ENCODE measurements around the gene ST3GAL3.

ST3GAL3 gene

DNA sequence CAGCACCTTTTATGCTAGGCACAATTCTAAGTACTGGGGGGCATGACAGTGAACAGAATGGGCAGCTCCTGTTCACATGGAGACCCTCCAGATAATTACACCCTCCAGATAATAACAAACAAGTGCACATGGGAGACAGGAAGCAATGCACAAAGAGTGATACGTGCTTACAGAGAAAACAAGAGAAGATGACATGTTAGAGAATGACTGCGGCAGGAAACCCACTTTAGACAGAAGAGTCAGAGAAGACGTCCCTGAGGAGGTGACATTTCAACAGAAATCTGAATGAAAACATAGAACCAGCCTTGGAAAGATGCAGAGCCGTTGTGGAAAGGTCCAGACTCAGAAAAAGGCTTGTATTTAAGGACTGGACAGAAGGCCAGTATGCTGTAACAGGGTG, 171.5 kb downstream of the ST3GAL3 start:
- no peak for DNase-seq
- H3K27ac ChIP-seq (ENCODE audit: insufficient read depth, low read length, poor library complexity, severe bottlenecking), result no peak overlapping the region

DNA sequence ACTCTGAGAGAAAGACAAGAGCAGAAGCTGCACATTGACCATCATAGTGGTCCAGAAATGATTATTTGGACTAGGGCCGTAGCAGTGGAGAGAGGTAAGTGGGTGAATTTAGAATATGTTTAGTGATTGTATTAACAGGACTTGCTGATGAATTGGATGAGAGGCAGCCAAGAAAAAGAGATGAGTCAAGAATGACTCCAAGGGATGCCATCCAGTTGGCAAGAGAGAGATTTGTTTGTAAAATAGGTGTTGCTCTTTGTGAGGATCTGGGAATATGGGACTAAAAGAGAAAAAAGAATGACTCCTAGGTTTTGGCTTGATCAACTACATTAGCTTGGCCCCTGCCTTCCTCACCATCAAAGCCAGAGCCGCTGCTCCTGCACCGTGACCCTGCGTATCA, 172.1 kb downstream of the ST3GAL3 start:
- Histone ChIP-seq H3K9me3 (ENCODE audit: control insufficient read depth, low read length) (no peaks in the 10 kb centered on the region), H3K27ac (ENCODE audit: insufficient read depth, low read length, poor library complexity, severe bottlenecking) (no peak overlapping the region), H3K27me3 (replicated peaks; ENCODE audit: control insufficient read depth, insufficient read depth, low read length, poor library complexity, severe bottlenecking) (no peaks in the 10 kb centered on the region)

More for the DNA sequence above, 171.5 kb downstream of the ST3GAL3 start:
- Histone ChIP-seq H3K9me3 (ENCODE audit: control insufficient read depth, low read length) (no peaks in the 10 kb centered on the region), H3K4me1 (ENCODE audit: control insufficient read depth, insufficient read depth, low read length, poor library complexity, severe bottlenecking) (no peaks in the 10 kb centered on the region), H3K36me3 (ENCODE audit: control insufficient read depth, insufficient read depth, low read length) (peaks cover 3% of the 10 kb centered on the region), H3K4me3 (ENCODE audit: insufficient read depth, low read depth, low read length, poor library complexity, severe bottlenecking) (no peak overlapping the region), H3K27me3 (replicated peaks; ENCODE audit: control insufficient read depth, insufficient read depth, low read length, poor library complexity, severe bottlenecking) (no peaks in the 10 kb centered on the region)

DNA sequence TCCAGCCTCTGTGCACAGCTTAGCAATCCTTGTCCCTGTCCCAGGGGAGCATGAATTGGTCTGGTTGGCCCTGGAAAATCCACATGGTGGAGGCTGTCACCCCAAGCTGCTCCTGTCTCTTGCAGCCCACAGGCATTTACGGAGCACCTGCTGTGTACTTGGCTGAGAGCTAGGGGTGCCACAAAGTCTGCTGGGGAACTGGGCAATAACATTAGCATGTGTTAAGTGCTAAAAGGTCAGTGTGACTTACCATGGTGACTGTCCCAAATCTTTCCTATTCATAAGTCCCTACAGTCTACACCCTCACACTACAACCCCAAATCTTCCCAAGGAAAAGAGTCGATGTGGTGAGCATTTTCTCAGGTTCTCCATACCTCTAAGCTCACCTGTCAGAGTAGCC, 172.7 kb downstream of the ST3GAL3 start:
- Histone ChIP-seq H3K36me3 (ENCODE audit: control insufficient read depth, insufficient read depth, low read length) (peaks cover 3% of the 10 kb centered on the region), H3K27me3 (replicated peaks; ENCODE audit: control insufficient read depth, insufficient read depth, low read length, poor library complexity, severe bottlenecking) (no peaks in the 10 kb centered on the region), H3K4me3 (ENCODE audit: insufficient read depth, low read depth, low read length, poor library complexity, severe bottlenecking) (no peak overlapping the region), H3K27ac (ENCODE audit: insufficient read depth, low read length, poor library complexity, severe bottlenecking) (no peak overlapping the region), H3K9me3 (ENCODE audit: control insufficient read depth, low read length) (no peaks in the 10 kb centered on the region), H3K4me1 (ENCODE audit: control insufficient read depth, insufficient read depth, low read length, poor library complexity, severe bottlenecking) (no peaks in the 10 kb centered on the region)
- no peak for DNase-seq

More for the DNA sequence above, 172.1 kb downstream of the ST3GAL3 start:
- Histone ChIP-seq H3K4me1 (ENCODE audit: control insufficient read depth, insufficient read depth, low read length, poor library complexity, severe bottlenecking) (no peaks in the 10 kb centered on the region), H3K36me3 (ENCODE audit: control insufficient read depth, insufficient read depth, low read length) (peaks cover 3% of the 10 kb centered on the region), H3K4me3 (ENCODE audit: insufficient read depth, low read depth, low read length, poor library complexity, severe bottlenecking) (no peak overlapping the region)
- DNase-seq, result no peak

DNA sequence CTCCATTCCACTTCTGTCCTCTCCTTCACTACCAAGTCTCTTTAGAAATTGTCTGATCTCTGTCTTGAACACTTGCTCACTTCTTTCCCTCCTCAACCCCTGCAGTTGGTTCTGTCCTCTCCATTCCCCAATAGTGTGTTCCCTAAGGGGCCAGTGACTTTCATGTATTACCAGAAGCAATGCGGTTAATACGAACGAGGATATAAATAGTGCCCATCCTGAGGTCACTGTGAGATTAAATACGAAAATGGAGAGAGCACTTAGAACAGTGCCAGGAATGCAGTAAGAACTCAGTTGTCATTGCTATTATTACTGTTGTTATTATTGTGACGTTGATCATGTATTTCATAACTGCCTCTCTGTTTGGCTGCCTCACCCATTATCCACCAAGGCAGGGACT, 173.3 kb downstream of the ST3GAL3 start:
- H3K27ac ChIP-seq (ENCODE audit: insufficient read depth, low read length, poor library complexity, severe bottlenecking), result no peak overlapping the region
- peaks cover 3% of the 10 kb centered on the region for H3K36me3 ChIP-seq (ENCODE audit: control insufficient read depth, insufficient read depth, low read length)
- no peak for DNase-seq
- H3K9me3 ChIP-seq (ENCODE audit: control insufficient read depth, low read length), result no peaks in the 10 kb centered on the region
- H3K27me3 ChIP-seq (replicated peaks; ENCODE audit: control insufficient read depth, insufficient read depth, low read length, poor library complexity, severe bottlenecking), result no peaks in the 10 kb centered on the region
- no peaks in the 10 kb centered on the region for H3K4me1 ChIP-seq (ENCODE audit: control insufficient read depth, insufficient read depth, low read length, poor library complexity, severe bottlenecking)
- no peak overlapping the region for H3K4me3 ChIP-seq (ENCODE audit: insufficient read depth, low read depth, low read length, poor library complexity, severe bottlenecking)

DNA sequence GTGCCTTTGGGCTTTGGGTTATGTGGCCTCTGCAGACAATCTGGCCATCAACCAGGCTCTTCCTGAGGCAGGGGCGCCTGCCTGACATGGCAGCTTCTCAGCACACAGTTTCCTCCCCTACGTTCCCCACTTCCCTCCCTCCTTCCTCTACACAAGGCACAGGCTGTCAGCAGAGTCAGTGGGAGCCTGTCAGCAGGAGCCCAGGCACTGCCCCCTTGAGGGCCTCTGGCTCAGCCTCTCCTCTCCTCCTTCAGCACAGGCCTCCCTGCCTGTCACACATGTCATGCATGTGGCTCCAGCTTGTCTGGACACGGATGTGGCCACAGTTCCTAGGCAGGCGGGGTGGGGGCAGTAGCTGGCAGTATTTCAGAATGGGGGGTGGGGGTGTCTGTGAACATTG, 174.1 kb downstream of the ST3GAL3 start:
- Histone ChIP-seq H3K27ac (ENCODE audit: insufficient read depth, low read length, poor library complexity, severe bottlenecking) (no peak overlapping the region), H3K36me3 (ENCODE audit: control insufficient read depth, insufficient read depth, low read length) (peaks cover 3% of the 10 kb centered on the region), H3K9me3 (ENCODE audit: control insufficient read depth, low read length) (no peaks in the 10 kb centered on the region), H3K4me1 (ENCODE audit: control insufficient read depth, insufficient read depth, low read length, poor library complexity, severe bottlenecking) (no peaks in the 10 kb centered on the region), H3K4me3 (ENCODE audit: insufficient read depth, low read depth, low read length, poor library complexity, severe bottlenecking) (no peak overlapping the region), H3K27me3 (replicated peaks; ENCODE audit: control insufficient read depth, insufficient read depth, low read length, poor library complexity, severe bottlenecking) (no peaks in the 10 kb centered on the region)
- no peak for DNase-seq

DNA sequence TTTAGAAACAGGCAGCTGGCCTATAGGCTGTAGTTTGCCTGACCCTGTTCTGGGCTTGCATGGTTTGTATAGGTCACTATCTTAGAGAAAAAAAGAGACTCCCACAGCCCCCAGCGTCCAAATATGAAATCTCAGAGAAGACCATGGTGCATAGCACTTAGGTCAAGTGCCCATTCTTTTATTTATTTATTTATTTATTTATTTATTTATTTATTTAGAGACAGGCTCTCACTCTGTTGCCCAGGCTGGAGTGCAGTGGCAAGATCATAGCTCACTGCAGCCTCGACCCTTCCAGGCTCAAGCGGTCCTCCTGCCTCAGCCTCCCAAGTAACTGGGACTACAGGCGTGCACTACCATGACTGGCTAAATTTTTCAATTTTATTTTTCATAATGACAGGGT, 175.4 kb downstream of the ST3GAL3 start:
- Histone ChIP-seq H3K27ac (ENCODE audit: insufficient read depth, low read length, poor library complexity, severe bottlenecking) (no peak overlapping the region), H3K9me3 (ENCODE audit: control insufficient read depth, low read length) (no peaks in the 10 kb centered on the region), H3K4me1 (ENCODE audit: control insufficient read depth, insufficient read depth, low read length, poor library complexity, severe bottlenecking) (no peaks in the 10 kb centered on the region), H3K36me3 (ENCODE audit: control insufficient read depth, insufficient read depth, low read length) (peaks cover 3% of the 10 kb centered on the region), H3K27me3 (replicated peaks; ENCODE audit: control insufficient read depth, insufficient read depth, low read length, poor library complexity, severe bottlenecking) (no peaks in the 10 kb centered on the region), H3K4me3 (ENCODE audit: insufficient read depth, low read depth, low read length, poor library complexity, severe bottlenecking) (no peak overlapping the region)
- no peak for DNase-seq

DNA sequence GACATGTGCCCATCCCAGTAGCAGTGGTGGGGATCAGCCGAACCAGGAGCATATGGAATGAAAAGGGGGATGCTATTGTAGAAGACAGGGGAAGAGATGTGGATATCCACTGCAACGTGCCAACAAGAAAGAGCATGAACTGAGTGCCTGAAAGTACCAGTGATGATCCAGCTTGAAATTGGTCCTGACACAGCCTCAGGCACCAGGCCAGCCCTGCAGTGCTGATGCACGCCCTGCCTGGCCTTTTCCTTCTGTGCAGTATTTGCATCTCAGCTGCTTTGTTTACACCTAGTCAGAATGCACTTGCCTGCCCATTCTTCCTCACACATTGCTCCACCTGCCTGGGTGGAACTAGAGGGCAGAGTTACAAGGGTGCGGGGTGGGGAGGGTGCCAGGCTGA, 176.0 kb downstream of the ST3GAL3 start:
- Histone ChIP-seq H3K4me1 (ENCODE audit: control insufficient read depth, insufficient read depth, low read length, poor library complexity, severe bottlenecking) (no peaks in the 10 kb centered on the region), H3K27me3 (replicated peaks; ENCODE audit: control insufficient read depth, insufficient read depth, low read length, poor library complexity, severe bottlenecking) (no peaks in the 10 kb centered on the region), H3K36me3 (ENCODE audit: control insufficient read depth, insufficient read depth, low read length) (peaks cover 3% of the 10 kb centered on the region), H3K4me3 (ENCODE audit: insufficient read depth, low read depth, low read length, poor library complexity, severe bottlenecking) (no peak overlapping the region), H3K9me3 (ENCODE audit: control insufficient read depth, low read length) (no peaks in the 10 kb centered on the region), H3K27ac (ENCODE audit: insufficient read depth, low read length, poor library complexity, severe bottlenecking) (no peak overlapping the region)
- DNase-seq, result no peak

DNA sequence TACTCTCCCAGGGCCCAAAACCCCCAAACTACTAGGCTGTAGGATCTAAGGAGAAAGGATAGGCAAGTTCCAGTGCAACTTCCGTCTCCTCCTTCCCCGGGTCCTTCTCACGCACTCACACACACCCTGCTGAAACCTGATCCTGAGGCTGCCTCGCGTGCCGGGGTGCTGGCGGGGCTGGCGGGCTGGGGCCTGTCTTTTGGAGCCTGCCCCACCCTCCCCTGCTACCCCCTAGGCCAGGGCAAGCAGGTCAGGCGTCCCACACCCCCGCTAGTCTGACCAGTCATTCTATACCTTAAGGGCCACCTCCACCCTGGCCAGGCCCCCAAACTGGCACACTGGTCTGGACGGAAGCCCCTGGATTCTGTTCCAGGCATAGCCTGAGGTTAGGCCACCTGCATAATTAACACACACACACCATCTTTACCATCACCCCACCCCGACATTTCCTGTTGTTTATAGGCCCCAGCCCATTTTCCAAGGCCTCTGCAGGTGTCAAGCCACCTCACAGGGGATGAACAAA, 178.0 kb downstream of the ST3GAL3 start:
- Histone ChIP-seq H3K4me1 (ENCODE audit: control insufficient read depth, insufficient read depth, low read length, poor library complexity, severe bottlenecking) (no peaks in the 10 kb centered on the region), H3K4me3 (ENCODE audit: insufficient read depth, low read depth, low read length, poor library complexity, severe bottlenecking) (no peak overlapping the region), H3K27me3 (replicated peaks; ENCODE audit: control insufficient read depth, insufficient read depth, low read length, poor library complexity, severe bottlenecking) (no peaks in the 10 kb centered on the region), H3K9me3 (ENCODE audit: control insufficient read depth, low read length) (no peaks in the 10 kb centered on the region), H3K27ac (ENCODE audit: insufficient read depth, low read length, poor library complexity, severe bottlenecking) (no peak overlapping the region), H3K36me3 (ENCODE audit: control insufficient read depth, insufficient read depth, low read length) (peaks cover 3% of the 10 kb centered on the region)
- no peak for DNase-seq

DNA sequence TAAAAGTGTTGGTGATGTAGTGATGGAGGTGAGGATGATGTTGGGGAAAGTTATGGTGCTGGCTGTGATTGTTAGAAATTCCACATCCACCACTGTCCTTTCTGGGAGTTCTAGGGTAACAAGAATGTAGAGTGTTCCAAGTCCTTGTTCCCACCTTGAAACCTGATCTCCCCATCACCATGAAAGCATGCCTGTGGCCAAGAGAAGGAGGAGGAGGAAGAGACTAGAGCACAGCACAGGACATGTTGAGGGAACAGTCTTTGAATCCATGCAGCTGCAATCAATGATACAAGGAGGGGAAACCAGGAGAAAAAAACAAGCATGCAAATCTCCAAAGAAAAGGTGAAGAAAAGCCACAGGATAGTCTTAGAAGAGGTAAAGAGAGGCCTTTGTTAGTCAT, 180.4 kb downstream of the ST3GAL3 start:
- Histone ChIP-seq H3K4me1 (ENCODE audit: control insufficient read depth, insufficient read depth, low read length, poor library complexity, severe bottlenecking) (no peaks in the 10 kb centered on the region), H3K27ac (ENCODE audit: insufficient read depth, low read length, poor library complexity, severe bottlenecking) (no peak overlapping the region), H3K4me3 (ENCODE audit: insufficient read depth, low read depth, low read length, poor library complexity, severe bottlenecking) (no peak overlapping the region), H3K27me3 (replicated peaks; ENCODE audit: control insufficient read depth, insufficient read depth, low read length, poor library complexity, severe bottlenecking) (no peaks in the 10 kb centered on the region), H3K36me3 (ENCODE audit: control insufficient read depth, insufficient read depth, low read length) (no peaks in the 10 kb centered on the region), H3K9me3 (ENCODE audit: control insufficient read depth, low read length) (no peaks in the 10 kb centered on the region)
- DNase-seq, result no peak

DNA sequence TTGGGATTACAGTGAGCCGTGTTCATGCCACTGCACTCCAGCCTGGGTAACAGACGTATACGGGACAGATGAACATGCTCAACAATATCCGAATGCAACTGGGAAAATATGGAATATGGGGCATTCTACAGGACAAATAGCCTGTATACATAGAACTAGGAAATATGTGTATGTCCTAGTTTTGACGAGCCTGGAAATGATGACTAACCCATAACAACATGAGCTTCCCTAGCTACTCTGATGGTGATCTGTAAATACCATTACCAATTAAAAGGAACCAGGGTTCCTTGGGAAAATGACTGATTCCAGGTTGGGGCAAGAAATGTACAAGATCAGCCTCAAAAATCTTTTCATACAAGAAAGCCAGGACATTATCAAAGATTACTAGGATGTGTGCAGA, 183.5 kb downstream of the ST3GAL3 start:
- H3K27ac ChIP-seq (ENCODE audit: insufficient read depth, low read length, poor library complexity, severe bottlenecking), result no peak overlapping the region

DNA sequence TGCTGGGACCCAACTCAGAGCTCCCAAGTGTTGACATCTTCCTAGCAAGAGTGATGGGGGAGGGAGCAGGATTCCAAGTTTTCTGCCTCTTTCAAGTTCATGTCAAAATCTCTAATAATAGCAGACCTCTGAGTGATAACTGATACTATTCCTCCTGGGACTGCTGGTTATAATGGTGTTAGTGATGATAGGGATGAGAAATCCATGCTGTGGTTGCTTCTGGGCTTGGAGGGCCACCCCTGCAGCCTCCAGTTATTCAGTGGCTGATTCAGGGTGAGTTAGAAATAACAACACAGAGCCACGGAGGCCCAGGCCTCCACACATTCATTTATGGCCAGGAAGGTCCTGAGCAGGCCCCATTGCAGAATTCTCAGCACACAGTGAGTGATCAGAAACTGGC, 185.7 kb downstream of the ST3GAL3 start:
- Histone ChIP-seq H3K4me1 (ENCODE audit: control insufficient read depth, insufficient read depth, low read length, poor library complexity, severe bottlenecking) (no peaks in the 10 kb centered on the region), H3K27me3 (replicated peaks; ENCODE audit: control insufficient read depth, insufficient read depth, low read length, poor library complexity, severe bottlenecking) (no peaks in the 10 kb centered on the region), H3K4me3 (ENCODE audit: insufficient read depth, low read depth, low read length, poor library complexity, severe bottlenecking) (no peak overlapping the region), H3K27ac (ENCODE audit: insufficient read depth, low read length, poor library complexity, severe bottlenecking) (no peak overlapping the region), H3K36me3 (ENCODE audit: control insufficient read depth, insufficient read depth, low read length) (peaks cover 4% of the 10 kb centered on the region), H3K9me3 (ENCODE audit: control insufficient read depth, low read length) (no peaks in the 10 kb centered on the region)
- no peak for DNase-seq

More for the DNA sequence above, 183.5 kb downstream of the ST3GAL3 start:
- no peak overlapping the region for H3K4me3 ChIP-seq (ENCODE audit: insufficient read depth, low read depth, low read length, poor library complexity, severe bottlenecking)
- H3K4me1 ChIP-seq (ENCODE audit: control insufficient read depth, insufficient read depth, low read length, poor library complexity, severe bottlenecking), result no peaks in the 10 kb centered on the region
- H3K27me3 ChIP-seq (replicated peaks; ENCODE audit: control insufficient read depth, insufficient read depth, low read length, poor library complexity, severe bottlenecking), result no peaks in the 10 kb centered on the region
- DNase-seq, result no peak
- no peaks in the 10 kb centered on the region for H3K9me3 ChIP-seq (ENCODE audit: control insufficient read depth, low read length)
- peaks cover 1% of the 10 kb centered on the region for H3K36me3 ChIP-seq (ENCODE audit: control insufficient read depth, insufficient read depth, low read length)

All from effector memory CD4-positive, alpha-beta T cell (primary cell).